Hematopoietic multipotent progenitor cell treated with erythropoietin and hydrocortisone succinate and interleukin-3 and kit ligand, for 8 days (in vitro differentiated cells): Measurements from ENCODE around the gene AGPAT1.
"Not testable (repeated sequence)": the region's sequence is repeated elsewhere in the genome, so short reads cannot be mapped to it uniquely, and the experiment has no call there.

Experiments used
- DNase-seq: peaks from one replicate; pipeline ENCODE4 v3.0.0-alpha.2; 2015

AGPAT1 gene

GRCh38 chr6:32198345-32198696 is 22.4 kb upstream of the AGPAT1 start:
- no peak for DNase-seq

- DNase-seq: peak; percentile 70
Observed at GRCh38 chr6:32196682-32197616, 21.1 kb upstream of the AGPAT1 start.

DNA sequence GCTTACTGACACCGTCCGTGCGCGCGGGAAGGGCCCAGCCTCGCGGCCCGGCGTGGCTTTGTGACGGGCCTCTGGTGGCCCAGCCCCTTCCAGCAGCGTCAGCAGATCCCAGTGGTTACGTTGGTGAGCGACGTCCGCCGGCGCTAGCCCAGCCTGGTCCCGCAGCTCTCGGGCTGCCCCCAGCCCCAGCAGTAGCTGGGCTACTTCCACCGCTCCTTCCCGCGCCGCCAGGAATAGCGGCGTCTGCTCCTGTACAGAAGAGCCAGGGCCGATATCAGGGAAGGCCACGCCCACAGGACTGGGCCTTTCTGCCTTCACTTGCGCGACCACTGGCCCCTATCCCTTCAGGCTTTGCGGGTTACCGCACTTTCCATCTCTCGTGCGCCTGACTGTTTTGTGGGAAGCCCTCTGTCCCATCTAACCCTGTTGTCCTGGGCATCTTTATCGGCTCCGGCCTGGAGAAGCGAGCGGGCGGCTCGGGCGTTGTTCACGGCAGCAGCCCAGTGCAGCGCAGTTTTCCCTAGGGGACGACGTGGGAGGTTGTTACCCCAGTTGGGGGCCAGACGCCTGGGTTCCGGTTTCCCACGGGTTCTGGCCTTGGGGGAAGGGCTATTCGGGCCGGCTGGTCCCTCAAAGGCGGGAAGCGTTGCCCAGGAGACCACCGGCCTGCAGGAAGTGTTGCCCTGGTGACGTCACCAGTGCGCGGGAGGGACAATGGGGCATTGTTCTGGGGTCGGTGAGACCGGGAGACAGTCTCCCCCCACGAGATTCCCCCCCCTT is 20.2 kb upstream of the AGPAT1 start:
- DNase-seq: peak; percentile 71

- DNase-seq: peak; percentile 99
Observed at GRCh38 chr6:32195652-32195901, 19.7 kb upstream of the AGPAT1 start.

DNA sequence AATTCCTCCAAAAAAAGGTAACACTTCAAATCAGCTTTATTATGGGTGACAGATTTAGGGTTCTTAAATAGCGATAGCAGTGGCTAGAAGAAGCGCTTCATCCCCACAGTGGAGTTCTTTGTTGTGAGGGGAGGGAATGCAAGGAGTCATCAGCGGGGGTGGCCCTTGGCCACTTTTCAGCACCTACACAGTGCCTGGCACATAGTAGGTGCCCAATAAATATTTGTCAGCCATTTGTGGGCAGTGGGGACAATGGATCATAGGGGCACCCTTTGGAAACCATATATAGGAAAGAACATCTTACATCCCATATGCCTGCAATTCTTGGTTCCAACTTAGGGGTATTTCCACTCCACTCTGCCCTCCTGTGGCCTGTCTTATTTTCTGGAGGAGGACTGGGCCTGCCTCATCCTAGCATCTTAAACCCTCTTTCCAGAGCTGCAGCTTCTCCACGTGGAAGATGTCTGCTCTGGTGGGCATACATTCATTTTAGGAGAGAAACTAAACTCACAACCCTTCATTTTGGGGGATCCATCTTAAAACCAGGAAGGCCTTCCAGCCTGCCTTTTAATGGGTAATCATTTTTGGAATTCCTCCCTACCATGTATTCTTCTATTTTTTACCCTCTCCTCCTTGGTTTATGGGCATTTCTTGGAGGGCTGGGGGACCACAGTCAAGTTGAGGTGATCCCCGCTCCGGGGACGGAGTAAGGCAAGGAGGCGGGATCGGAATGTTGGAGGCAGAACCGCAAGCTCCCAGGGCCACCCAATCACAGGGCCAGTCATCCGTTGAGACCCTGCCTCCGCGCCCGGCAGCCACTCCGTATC is 19.2 kb upstream of the AGPAT1 start:
- DNase-seq: peak; percentile 83

DNA sequence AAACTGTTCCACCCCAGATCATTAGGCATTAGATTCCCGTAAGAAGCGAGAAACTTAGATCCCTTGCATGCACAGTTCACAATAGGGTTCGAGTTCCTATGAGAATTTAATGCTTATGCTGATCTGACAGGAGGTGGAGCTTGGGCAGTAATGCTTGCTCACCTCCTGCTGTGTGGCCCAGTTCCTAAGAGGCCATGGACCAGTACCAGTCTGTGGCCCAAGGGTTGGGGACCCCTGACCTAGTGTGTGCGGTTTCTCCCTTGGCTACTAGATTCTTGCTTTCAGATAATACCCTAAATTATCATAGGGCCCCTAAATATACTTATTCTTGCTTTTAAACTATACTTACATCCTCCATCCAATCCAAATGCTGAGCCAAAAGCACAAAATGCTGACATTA is 18.5 kb upstream of the AGPAT1 start:
- DNase-seq: no peak

DNA sequence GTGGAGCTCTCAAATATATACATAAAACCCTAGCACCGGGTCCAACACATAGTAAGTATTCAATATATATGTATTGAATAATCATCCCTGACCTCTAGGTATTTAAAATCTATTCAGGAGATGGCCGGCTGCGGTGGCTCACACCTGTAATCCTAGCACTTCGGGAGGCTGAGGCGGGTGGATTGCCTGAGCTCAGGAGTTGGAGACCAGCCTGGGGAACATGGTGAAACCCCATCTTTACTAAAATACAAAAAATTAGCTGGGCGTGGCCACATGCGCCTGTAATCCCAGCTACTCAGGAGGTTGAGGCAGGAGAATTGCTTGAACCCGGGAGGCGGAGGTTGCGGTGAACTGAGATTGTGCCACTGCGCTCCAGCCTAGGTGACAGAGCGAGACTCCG is 17.2 kb upstream of the AGPAT1 start:
- not testable (repeated sequence) for DNase-seq

DNA sequence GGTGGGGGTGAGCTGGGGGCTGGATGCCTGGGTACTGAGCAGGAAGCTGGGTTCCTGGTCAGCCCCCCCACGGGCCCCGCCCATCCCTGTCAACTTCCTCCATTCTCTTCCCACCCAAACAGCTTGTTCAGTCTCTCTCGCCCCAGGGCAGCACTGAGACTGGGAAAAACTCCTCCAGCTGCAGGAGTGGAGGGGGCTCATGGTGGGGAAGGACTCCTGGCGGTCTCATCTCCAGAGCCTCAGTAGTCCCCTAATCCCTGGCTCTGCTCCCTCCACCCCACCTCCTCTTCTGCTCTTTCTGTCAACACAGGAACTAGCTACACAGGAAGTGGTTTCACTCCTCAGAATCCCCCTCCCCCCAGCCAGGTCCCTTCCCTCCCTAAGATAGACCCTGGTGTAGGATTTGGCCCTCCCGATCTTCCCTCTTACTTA is 16.7 kb upstream of the AGPAT1 start, which contains the start of gene GPSM3:
TSS of gene GPSM3 (minus strand) at position 36 of the 432 bp plus-strand sequence. CDS start 130 bp downstream, outside the sequence.
- peak; percentile 57 for DNase-seq

DNA sequence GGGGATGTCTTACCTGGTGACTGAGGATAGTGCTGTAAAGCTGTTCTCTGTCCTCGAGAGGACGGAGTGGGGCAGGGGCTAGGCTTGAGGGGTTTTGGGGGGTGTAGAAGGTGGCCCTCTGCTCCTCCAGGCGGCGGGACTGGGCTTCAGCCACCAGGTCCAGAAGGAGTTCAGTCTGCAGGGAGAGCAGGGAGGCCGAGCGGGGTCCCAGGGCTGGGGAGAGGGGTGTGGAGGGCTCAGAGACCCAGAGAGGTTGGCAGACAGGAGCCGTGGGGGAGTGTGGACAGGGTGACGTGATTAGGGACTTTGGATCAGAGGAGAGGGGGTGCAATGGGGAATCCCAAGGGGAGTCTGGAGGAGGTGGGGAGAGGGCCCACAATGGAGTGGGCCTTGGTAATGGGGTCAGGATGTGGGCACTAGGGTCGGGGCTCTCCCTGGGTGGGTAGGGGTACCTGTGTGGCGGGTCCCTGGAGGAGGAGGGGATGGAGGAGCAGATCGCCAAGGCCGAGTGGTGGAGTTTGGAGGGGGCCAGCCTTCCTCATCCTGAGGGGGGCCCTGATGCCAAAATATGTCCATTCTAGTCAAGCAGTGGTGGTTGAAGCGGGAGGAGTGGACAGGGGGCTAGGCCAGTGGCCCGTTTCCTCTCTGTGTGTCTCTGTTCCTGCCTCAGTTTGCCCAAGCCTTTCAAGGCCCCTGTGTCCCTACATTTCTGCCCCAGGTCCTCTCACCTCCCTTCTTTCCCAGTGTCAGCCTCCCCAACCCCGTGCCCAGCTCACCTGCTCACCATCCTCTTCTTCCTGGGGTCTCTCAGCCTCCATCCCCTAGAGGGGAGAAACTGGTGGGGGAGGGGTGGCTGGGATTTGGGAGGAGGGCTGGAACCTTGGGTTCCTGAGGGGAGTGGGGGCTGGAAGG is 16.1 kb upstream of the AGPAT1 start:
- no peak for DNase-seq

- no peak for DNase-seq
Observed at GRCh38 chr6:32190911-32191677, 15.2 kb upstream of the AGPAT1 start.

GRCh38 chr6:32190054-32190851 is 14.4 kb upstream of the AGPAT1 start, which contains the start of gene PBX2:
Gene PBX2, minus strand, starts transcription at chr6:32190202. Its CDS starts 287 bp downstream, at chr6:32189915.
- peak; percentile 93 for DNase-seq

DNA sequence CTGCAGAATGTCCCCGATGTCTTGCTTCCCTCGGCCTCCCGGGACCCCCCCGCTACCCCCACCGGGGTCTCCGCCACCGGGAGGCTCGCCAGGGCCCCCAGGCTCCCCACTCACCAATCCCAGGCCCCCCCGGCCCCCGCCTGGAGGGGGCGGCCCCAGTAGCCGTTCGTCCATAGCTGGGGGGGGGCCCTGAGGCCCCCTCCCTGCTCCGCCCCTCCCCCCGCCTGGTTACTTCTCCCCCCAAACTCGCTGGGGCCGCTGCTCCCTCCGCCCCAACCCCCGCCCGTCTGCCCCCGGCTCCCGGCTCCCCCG is 13.8 kb upstream of the AGPAT1 start:
- no peak for DNase-seq

- no peak for DNase-seq
Observed at GRCh38 chr6:32189069-32189741, 13.3 kb upstream of the AGPAT1 start.

GRCh38 chr6:32188381-32189068 is 12.6 kb upstream of the AGPAT1 start:
- DNase-seq: no peak

DNA sequence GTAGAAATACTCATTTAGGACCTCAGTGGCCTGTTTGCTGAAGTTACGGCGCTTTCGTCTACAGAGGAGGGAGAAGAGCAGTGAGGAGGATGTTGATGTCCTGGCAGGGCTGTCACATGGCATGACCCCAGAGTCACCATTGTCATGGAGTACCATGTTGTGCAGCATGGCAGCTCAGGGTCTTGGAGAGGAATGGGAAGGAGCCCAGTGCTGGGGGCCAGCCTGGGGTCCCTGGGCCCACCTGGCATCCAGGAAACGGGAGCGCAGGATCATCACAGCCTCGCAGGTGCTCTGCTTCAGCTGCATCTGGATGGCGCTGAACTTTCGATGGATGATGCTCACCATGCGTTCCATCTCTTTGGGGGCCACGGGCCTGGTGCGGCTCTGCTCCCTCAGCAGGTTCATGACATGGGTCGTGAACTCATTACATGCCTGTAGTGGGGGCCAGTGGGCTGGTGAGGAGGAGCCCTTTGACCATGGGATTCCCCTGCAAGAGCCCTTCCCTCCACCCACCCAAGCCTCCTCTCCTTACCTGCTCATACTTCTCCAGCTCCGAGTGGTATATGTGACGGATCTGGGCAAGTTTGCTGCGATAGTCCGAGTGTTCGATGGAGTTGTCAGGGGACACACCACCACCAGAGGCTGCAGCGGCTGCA is 12.0 kb upstream of the AGPAT1 start:
- not testable (repeated sequence) for DNase-seq

DNA sequence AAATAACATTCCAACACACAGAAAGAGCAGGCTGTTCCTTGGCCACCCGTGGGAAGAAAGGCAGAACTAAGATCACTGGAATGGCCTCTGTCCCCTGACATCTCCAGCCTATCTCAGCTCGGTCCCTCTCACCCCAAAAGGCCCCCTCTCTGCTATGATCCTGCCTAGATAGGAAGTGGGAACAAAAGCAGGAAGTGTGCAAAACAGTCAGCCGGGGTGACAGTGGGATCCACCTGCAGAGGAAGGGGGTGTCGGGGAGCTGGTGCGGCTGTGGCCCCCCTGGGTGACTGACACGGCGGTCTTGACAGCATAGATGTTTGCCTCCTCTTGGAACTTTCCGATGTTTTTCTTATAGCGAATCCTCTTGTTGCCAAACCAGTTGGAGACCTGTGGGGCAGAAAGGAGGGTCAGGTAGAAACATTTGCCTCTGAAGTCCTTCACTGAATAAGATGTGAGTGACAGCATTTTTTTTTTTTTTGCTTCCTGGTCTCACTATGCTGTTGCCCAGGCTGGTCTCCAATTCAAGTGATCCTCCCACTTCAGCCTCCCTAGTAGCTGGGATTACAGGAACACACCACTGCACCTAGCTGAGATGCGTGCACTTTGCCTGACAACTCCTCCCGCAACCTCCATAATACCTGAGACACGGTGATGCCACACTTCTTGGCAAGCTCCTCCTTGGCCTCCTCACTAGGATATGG is 11.3 kb upstream of the AGPAT1 start:
- DNase-seq: no peak

DNA sequence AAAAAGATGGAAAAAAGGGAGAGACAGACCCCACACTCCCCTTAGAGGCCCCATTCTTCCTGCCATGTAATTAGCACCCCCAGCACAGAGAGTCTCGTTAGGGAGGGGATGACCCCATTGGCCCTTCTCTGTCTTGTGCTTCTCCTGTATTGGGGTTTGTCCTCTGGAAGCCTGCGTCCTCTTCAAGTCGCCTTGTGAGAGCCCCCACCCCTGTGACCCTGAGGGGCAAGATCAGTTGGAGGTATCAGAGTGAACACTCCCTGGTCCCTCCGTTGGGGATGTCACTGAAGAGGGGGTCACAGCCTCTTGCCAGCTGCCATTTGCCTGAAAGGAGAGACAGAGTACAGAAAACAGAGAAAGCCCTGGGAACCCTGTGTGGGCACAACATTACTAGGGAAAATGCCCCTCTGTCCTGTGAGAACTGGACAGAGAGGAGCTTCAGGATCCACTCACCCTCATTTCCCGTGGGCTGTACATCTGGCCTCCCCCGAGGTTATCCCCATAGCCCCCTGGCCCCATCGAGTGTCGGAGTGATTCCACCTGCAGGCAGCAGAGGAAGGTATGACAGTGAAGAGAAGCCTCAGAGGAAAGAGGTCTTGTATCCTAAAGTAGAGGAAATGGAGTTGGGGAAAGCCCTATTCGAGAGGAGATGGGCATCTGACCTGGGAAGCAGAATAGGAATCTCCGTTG is 10.4 kb upstream of the AGPAT1 start:
- not testable (repeated sequence) for DNase-seq
